Lower lobe of right lung (tissue), 2 donors: ENCODE data around the gene ST6GALNAC3. TPM values are rescaled to one million over a fixed set of nuclear protein-coding genes. Genes with fewer than 3 reads are reported as not detected.
"Not testable (repeated sequence)": the region's sequence is repeated elsewhere in the genome, so short reads cannot be mapped to it uniquely, and the experiment has no call there.

Source experiments
- ATAC-seq, 2 donors: fragments of 200-7000 bp; cut with Tn5 transposase; one replicate each; pipeline ENCODE4 v1.9.1; 2020 to 2022; ENCODE audit warnings: mild to moderate bottlenecking in 2 of 2, moderate library complexity in 2 of 2
- DNase-seq: peaks from one replicate; pipeline ENCODE4 v3.0.0-alpha.2; 2020
- H3K27ac ChIP-seq: fragments of 200-600 bp; one replicate; pipeline ENCODE4 v1.8.0; 2022
- H3K27me3 ChIP-seq: fragments of 200-600 bp; one replicate; pipeline ENCODE4 v1.8.0; 2022; ENCODE audit warnings: low read depth
- H3K36me3 ChIP-seq: fragments of 200-600 bp; one replicate; pipeline ENCODE4 v1.8.0; 2022; ENCODE audit warnings: mild to moderate bottlenecking
- H3K4me1 ChIP-seq: fragments of 200-600 bp; one replicate; pipeline ENCODE4 v1.8.0; 2022
- H3K4me3 ChIP-seq: fragments of 200-600 bp; one replicate; pipeline ENCODE4 v1.8.0; 2022; ENCODE audit warnings: mild to moderate bottlenecking
- H3K9me3 ChIP-seq: fragments of 200-600 bp; one replicate; pipeline ENCODE4 v1.8.0; 2022
- CTCF ChIP-seq: fragments of 200-600 bp; IDR thresholded peaks from one replicate; pipeline ENCODE4 v1.8.0; 2022; ENCODE audit warnings: antibody characterized with exemption, mild to moderate bottlenecking
- intact Hi-C: fragments of 100-400 bp; cut with DNase I; formaldehyde crosslinking; loops from one replicate; pipeline ENCODE4 v1.11.0; 2022
- total RNA-seq: library from RNA; stranded (reverse); fragmentation: NEBNext Ultra II Directional; extraction: Animal tissue kit (Norgen Biotek cat#: 25700); gene quantifications from one replicate; pipeline ENCODE4 v1.2.1, GENCODE V29; 2021
- donor health status: DM: no; HTN: yes; CAD: no; lungs with severe emphysema.

ST6GALNAC3 gene
- total RNA-seq, 1 donor from 2014 or later, result 8.8 TPM

GRCh38 chr1:76340056-76340455 lies 265.5 kb downstream of the ST6GALNAC3 start:
- no peak for TF ChIP-seq CTCF
- no peak overlapping the region for H3K4me3 ChIP-seq
- H3K9me3 ChIP-seq, result no peaks in the 10 kb centered on the region

GRCh38 chr1:76341816-76342215 lies 267.3 kb downstream of the ST6GALNAC3 start:
- ATAC-seq, H3K27ac ChIP-seq, H3K4me3 ChIP-seq, H3K9me3 ChIP-seq, H3K4me1 ChIP-seq, DNase-seq, H3K36me3 ChIP-seq, intact Hi-C loops, H3K27me3 ChIP-seq: not testable (repeated sequence)

More at GRCh38 chr1:76340056-76340455, 265.5 kb downstream of the ST6GALNAC3 start:
- intact Hi-C loops, result no loop called here
- DNase-seq (no peak), ATAC-seq (no peak)
- Histone ChIP-seq H3K4me1 (no peaks in the 10 kb centered on the region), H3K27me3 (no peaks in the 10 kb centered on the region), H3K27ac (no peak overlapping the region), H3K36me3 (no peaks in the 10 kb centered on the region)

- no peak for TF ChIP-seq CTCF
- no peak overlapping the region for H3K27ac ChIP-seq
- no peaks in the 10 kb centered on the region for H3K4me1 ChIP-seq
- no peaks in the 10 kb centered on the region for H3K9me3 ChIP-seq
- H3K4me3 ChIP-seq, result no peak overlapping the region
- H3K36me3 ChIP-seq, result no peaks in the 10 kb centered on the region
- no peaks in the 10 kb centered on the region for H3K27me3 ChIP-seq
- ATAC-seq (no peak), DNase-seq (no peak)
- intact Hi-C loops, result no loop called here
Observed at GRCh38 chr1:76343356-76343755, 268.8 kb downstream of the ST6GALNAC3 start.

GRCh38 chr1:76351655-76352054 lies 277.1 kb downstream of the ST6GALNAC3 start:
- Histone ChIP-seq H3K36me3 (no peaks in the 10 kb centered on the region), H3K9me3 (no peaks in the 10 kb centered on the region), H3K27me3 (no peaks in the 10 kb centered on the region), H3K4me3 (no peak overlapping the region), H3K27ac (no peak overlapping the region), H3K4me1 (no peaks in the 10 kb centered on the region)
- intact Hi-C loops, result no loop called here
- ATAC-seq (no peak), DNase-seq (no peak)
- TF ChIP-seq CTCF, result no peak

- no peaks in the 10 kb centered on the region for H3K9me3 ChIP-seq
- TF ChIP-seq CTCF, result no peak
- no peak for ATAC-seq
- H3K27ac ChIP-seq, result no peak overlapping the region
- no peaks in the 10 kb centered on the region for H3K36me3 ChIP-seq
- no peak for DNase-seq
- no peaks in the 10 kb centered on the region for H3K4me1 ChIP-seq
- H3K4me3 ChIP-seq, result no peak overlapping the region
- no peaks in the 10 kb centered on the region for H3K27me3 ChIP-seq
- intact Hi-C loops, result no loop called here
Observed at GRCh38 chr1:76352741-76353435, 278.3 kb downstream of the ST6GALNAC3 start.

- Histone ChIP-seq H3K9me3 (no peaks in the 10 kb centered on the region), H3K4me1 (no peaks in the 10 kb centered on the region), H3K4me3 (no peak overlapping the region), H3K36me3 (no peaks in the 10 kb centered on the region), H3K27me3 (no peaks in the 10 kb centered on the region), H3K27ac (no peak overlapping the region)
- ATAC-seq (no peak), DNase-seq (no peak)
- TF ChIP-seq CTCF, result no peak
- intact Hi-C loops, result no loop called here
Observed at GRCh38 chr1:76354236-76354635, 279.7 kb downstream of the ST6GALNAC3 start.
